Memory B cell (primary cell): ENCODE data around the gene ROBO2.

ENCODE experiments used
- ATAC-seq: fragments of 150-1000 bp; cut with Tn5 transposase; 2 replicates; pipeline ENCODE4 v1.10.0; 2021; ENCODE audit warnings: low read depth, mild to moderate bottlenecking, moderate library complexity
- DNase-seq, 2 donors: peaks; one replicate each; pipeline ENCODE4 v3.0.0; 2022; ENCODE audit warnings: low spot score in 2 of 2
- H3K27ac Mint-ChIP-seq: one replicate; pipeline ENCODE4 v1.8.0; 2022; ENCODE audit warnings: mild to moderate bottlenecking, moderate library complexity, mixed read lengths
- H3K27me3 Mint-ChIP-seq: one replicate; pipeline ENCODE4 v1.8.0; 2022; ENCODE audit warnings: mixed read lengths
- H3K36me3 Mint-ChIP-seq: one replicate; pipeline ENCODE4 v1.8.0; 2022; ENCODE audit warnings: mild to moderate bottlenecking, mixed read lengths
- H3K4me1 Mint-ChIP-seq: one replicate; pipeline ENCODE4 v1.8.0; 2022; ENCODE audit warnings: mixed read lengths
- H3K4me3 Mint-ChIP-seq: one replicate; pipeline ENCODE4 v1.8.0; 2022; ENCODE audit warnings: mild to moderate bottlenecking, moderate library complexity, mixed read lengths
- H3K9me3 Mint-ChIP-seq: one replicate; pipeline ENCODE4 v1.8.0; 2022; ENCODE audit warnings: mixed read lengths

Gene ROBO2

DNA sequence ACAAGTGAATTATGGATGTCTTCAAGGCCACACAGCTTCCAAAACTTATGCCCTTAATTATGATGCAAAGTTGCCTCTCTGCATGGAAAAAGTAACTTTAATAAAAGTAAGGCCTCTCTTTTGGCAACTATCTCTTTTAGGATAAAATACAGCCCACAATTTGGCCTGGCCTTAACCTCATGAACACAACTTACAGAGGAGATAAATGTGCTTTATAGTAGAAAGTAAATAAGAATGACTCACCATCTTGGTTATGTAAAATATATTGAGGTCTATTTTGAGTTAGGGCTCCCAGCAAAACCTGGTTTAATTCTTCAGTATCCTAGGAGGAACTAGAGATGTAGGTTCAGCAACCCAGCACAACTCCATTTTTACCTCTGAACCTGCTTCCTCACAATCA is 164.0 kb downstream of the ROBO2 start:
- no peak overlapping the region for H3K4me3 Mint-ChIP-seq
- no peaks in the 10 kb centered on the region for H3K9me3 Mint-ChIP-seq
- ATAC-seq (no peak), DNase-seq (no peak)
- no peaks in the 10 kb centered on the region for H3K27me3 Mint-ChIP-seq
- H3K27ac Mint-ChIP-seq: no peak overlapping the region
- H3K4me1 Mint-ChIP-seq: no peaks in the 10 kb centered on the region
- no peaks in the 10 kb centered on the region for H3K36me3 Mint-ChIP-seq

DNA sequence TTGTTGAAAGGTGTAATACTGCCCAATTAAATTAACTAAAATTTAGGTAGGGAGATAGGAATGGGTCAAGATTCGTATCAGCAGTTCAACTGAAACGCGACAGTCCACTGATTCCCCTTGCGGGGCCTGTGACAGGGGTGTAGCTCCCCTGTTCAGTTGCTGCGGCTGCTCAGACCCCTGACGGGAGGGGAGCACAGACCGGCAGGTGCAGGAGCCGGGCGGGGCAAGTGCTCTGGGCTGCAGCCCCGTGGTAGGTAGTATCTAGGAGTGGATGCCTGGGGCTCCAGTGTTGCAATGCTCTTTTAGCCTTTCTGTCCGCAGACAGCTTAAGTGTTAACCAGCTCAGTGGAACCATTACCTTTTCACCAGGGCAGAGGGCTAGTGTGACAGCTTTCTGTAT is 164.9 kb downstream of the ROBO2 start:
- DNase-seq: no peak
- Mint-ChIP-seq H3K27ac (no peak overlapping the region), H3K27me3 (no peaks in the 10 kb centered on the region), H3K4me1 (no peaks in the 10 kb centered on the region), H3K4me3 (no peak overlapping the region), H3K9me3 (no peaks in the 10 kb centered on the region), H3K36me3 (no peaks in the 10 kb centered on the region)
- no peak for ATAC-seq

DNA sequence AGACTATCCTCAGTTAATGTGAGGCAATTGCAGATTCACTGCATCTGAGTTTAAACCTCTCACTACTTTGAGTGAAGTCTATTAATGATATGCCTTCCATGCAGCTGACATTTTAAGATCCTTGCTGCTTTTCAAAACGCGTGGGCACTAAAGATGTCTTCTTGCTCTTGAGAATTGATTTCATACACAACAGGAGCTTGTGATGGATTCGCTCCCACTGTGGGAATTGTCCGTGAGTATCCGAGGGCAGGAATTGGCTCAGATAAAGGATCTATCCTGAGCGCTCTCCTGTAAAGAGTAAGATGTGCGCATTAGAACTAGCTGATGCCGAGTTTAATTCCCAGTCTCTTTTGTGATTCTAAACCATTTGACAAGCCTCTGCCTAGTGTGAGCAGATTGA is 167.9 kb downstream of the ROBO2 start:
- no peaks in the 10 kb centered on the region for H3K4me1 Mint-ChIP-seq
- H3K9me3 Mint-ChIP-seq: peaks cover 2% of the 10 kb centered on the region
- no peak overlapping the region for H3K4me3 Mint-ChIP-seq
- DNase-seq (no peak), ATAC-seq (no peak)
- H3K27ac Mint-ChIP-seq: no peak overlapping the region
- H3K27me3 Mint-ChIP-seq: no peaks in the 10 kb centered on the region
- H3K36me3 Mint-ChIP-seq: no peaks in the 10 kb centered on the region

DNA sequence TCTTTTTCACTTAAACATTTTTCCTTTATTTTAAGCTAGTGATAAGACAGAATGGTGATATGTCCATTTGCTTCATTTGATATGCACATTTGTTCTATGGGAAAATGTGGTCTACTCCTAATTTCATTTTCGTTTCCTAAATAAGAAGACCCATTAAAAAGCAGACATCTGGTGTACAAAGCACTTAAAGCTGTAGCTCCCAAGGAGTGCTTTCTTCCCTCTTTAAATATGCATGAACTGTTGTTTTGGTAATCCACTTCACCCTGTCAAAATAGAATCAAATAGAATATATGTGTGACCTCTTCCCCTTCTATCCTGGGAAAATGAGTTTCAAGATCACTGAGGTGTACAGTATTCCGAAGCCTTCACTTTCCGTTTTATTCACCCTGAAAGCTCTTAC is 182.8 kb downstream of the ROBO2 start:
- H3K9me3 Mint-ChIP-seq: no peaks in the 10 kb centered on the region
- ATAC-seq (no peak), DNase-seq (no peak)
- no peak overlapping the region for H3K4me3 Mint-ChIP-seq
- no peak overlapping the region for H3K27ac Mint-ChIP-seq
- no peaks in the 10 kb centered on the region for H3K36me3 Mint-ChIP-seq
- H3K4me1 Mint-ChIP-seq: no peaks in the 10 kb centered on the region
- H3K27me3 Mint-ChIP-seq: no peaks in the 10 kb centered on the region

DNA sequence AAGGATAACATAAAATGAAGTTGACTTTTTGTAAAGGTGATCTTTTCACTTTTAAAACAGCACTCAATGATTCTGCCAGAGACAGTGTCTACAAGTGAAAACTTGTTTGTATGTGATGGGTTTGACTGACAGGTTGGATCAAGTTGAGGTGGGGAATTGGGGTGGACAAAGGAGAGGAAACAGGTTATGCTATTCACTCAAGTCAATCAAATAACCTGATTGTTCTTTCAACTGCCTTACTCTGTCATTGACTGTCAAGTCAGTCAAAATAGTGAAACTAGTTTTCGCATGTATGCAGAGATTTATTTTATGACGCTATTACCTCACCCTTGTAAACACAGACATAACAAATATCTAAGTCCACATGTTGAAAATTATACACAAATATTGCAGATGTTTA is 187.7 kb downstream of the ROBO2 start:
- H3K4me3 Mint-ChIP-seq: no peak overlapping the region
- H3K27ac Mint-ChIP-seq: no peak overlapping the region
- H3K4me1 Mint-ChIP-seq: no peaks in the 10 kb centered on the region
- no peak for ATAC-seq
- H3K36me3 Mint-ChIP-seq: no peaks in the 10 kb centered on the region
- no peak for DNase-seq
- H3K27me3 Mint-ChIP-seq: no peaks in the 10 kb centered on the region
- peaks cover 3% of the 10 kb centered on the region for H3K9me3 Mint-ChIP-seq

DNA sequence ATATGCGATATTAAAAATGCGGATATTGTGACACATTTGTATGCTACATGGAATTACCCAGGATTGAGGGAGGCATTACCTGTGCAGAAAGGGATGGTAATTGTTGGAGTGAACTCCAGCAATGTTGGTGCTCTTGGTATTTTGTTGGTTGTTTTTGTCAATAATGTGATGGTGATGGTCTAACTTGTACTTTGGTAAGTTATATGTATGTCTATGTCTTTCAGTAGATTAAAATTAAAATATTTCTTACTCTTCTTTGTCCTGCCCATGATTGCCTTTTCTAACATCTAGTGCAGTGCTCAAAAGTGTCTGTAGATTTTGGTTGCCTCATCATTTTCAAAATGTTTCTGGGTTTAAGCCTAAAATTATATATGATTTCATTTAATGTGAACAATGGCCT is 192.7 kb downstream of the ROBO2 start:
- Mint-ChIP-seq H3K4me3 (no peak overlapping the region), H3K4me1 (no peaks in the 10 kb centered on the region), H3K27ac (no peak overlapping the region), H3K9me3 (peaks cover 5% of the 10 kb centered on the region), H3K36me3 (no peaks in the 10 kb centered on the region), H3K27me3 (no peaks in the 10 kb centered on the region)
- DNase-seq (no peak), ATAC-seq (no peak)

DNA sequence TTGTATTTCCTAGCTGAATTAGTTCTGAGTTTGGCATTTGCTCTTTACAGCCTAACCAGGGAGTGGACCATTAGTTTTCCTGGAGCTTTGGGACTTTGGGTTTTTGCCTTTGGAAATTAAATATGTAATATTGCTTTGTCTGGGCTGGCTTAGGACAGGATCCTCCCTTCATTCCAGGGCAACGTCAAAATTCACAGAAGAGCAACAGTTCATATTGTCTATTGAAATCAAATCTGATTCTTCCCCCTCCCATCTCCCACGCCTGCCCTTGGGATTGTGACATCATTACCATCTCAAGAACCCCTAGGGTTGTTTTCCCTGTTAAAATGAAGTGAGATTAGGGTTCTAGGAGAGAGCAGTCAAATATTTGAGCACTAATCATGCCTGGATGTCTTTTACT is 194.1 kb downstream of the ROBO2 start:
- DNase-seq (no peak), ATAC-seq (no peak)
- Mint-ChIP-seq H3K27me3 (no peaks in the 10 kb centered on the region), H3K36me3 (no peaks in the 10 kb centered on the region), H3K4me1 (no peaks in the 10 kb centered on the region), H3K4me3 (no peak overlapping the region), H3K27ac (no peak overlapping the region), H3K9me3 (peaks cover 7% of the 10 kb centered on the region)

DNA sequence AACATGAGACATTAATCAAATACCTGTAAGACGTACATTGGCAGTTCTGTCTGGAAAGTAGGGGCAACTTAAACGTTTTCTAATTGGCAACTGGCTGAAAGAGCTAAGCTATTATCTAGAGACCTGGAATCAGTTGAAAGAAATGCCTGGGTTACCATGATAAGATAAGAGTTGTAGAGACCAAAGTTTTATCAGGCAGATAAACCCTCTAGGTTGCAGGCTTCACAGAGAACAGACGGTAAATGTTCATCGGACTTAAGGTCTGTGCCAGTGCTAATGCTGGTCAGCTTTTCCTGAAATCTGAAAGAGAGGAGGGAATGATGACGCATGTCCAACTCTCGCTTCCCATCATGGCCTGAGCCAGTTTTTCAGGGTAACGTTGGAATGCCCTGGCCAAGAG is 196.2 kb downstream of the ROBO2 start:
- no peaks in the 10 kb centered on the region for H3K4me1 Mint-ChIP-seq
- DNase-seq: no peak
- ATAC-seq: no peak
- no peak overlapping the region for H3K4me3 Mint-ChIP-seq
- H3K27me3 Mint-ChIP-seq: no peaks in the 10 kb centered on the region
- no peaks in the 10 kb centered on the region for H3K36me3 Mint-ChIP-seq
- no peak overlapping the region for H3K27ac Mint-ChIP-seq
- H3K9me3 Mint-ChIP-seq: peaks cover 7% of the 10 kb centered on the region

DNA sequence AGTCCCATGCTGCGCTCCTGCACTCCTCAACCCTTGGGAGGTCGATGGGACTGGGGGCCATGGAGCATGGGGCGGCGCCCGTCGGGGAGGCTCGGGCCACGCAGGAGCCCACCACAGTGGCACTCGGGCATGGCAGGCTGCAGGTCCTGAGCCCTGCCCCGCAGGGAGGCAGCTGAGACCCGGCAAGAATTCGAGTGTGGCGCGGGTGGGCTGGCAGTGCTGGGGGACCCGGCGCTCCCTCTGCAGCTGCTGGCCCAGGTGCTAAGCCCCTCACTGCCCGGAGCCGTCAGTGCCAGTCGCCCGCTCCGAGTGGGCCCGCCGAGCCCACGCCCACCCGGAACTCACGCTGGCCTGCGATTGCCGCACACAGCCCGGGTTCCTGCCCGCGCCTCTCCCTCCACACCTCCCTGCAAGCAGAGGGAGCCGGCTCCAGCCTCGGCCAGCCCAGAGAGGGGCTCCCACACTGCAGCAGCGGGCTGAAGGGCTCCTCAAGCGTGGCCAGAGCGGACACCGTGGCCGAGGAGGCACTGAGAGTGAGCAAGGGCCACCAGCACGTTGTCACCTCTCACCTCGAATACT is 200.3 kb downstream of the ROBO2 start:
- ATAC-seq: no peak
- H3K27ac Mint-ChIP-seq: no peak overlapping the region

DNA sequence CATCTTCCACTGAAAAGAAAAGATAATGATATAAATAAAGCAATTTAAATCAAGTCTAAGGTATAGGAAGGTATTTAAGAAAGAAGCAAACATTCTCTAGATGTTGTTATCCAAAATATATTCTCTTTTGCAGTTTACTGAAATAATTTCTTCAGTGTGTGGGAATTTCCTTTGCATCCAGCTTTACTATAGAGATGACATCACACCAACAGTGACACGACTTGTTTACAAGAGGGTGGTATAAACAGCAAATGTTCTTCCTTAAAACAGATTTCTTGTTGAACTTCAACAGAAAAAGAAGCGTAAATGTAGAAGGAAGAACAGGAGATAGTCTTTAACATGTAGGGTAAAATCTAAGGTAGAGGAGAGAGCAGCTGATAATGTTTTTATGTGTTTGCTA is 202.5 kb downstream of the ROBO2 start:
- no peaks in the 10 kb centered on the region for H3K4me1 Mint-ChIP-seq
- H3K36me3 Mint-ChIP-seq: no peaks in the 10 kb centered on the region
- H3K27me3 Mint-ChIP-seq: no peaks in the 10 kb centered on the region
- DNase-seq (no peak), ATAC-seq (no peak)
- H3K4me3 Mint-ChIP-seq: no peak overlapping the region
- no peak overlapping the region for H3K27ac Mint-ChIP-seq
- peaks cover 6% of the 10 kb centered on the region for H3K9me3 Mint-ChIP-seq

More for the DNA sequence above, 200.3 kb downstream of the ROBO2 start:
- H3K27me3 Mint-ChIP-seq: no peaks in the 10 kb centered on the region
- no peak for DNase-seq
- peaks cover 6% of the 10 kb centered on the region for H3K9me3 Mint-ChIP-seq
- H3K36me3 Mint-ChIP-seq: no peaks in the 10 kb centered on the region
- no peak overlapping the region for H3K4me3 Mint-ChIP-seq
- H3K4me1 Mint-ChIP-seq: no peaks in the 10 kb centered on the region

DNA sequence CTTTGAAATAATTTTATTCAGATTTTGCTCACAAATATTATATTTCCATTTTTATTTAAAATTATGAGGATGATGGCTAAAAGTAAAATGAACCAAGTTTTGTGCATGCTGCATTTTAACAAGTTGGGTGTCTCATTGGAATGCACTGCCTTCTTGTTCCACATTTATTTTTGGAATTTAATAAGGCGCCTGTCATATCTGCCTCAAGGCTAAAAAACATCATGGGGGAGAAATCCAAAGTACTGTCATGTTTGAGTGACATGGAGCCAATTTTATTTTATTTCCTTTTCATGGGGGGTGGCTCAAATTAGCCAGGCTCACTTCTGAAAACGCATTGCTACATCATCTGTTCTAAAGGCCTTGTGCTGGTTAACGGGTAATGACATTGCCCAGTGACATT is 205.1 kb downstream of the ROBO2 start:
- Mint-ChIP-seq H3K9me3 (peaks cover 4% of the 10 kb centered on the region), H3K4me1 (no peaks in the 10 kb centered on the region)
- no peak for ATAC-seq

DNA sequence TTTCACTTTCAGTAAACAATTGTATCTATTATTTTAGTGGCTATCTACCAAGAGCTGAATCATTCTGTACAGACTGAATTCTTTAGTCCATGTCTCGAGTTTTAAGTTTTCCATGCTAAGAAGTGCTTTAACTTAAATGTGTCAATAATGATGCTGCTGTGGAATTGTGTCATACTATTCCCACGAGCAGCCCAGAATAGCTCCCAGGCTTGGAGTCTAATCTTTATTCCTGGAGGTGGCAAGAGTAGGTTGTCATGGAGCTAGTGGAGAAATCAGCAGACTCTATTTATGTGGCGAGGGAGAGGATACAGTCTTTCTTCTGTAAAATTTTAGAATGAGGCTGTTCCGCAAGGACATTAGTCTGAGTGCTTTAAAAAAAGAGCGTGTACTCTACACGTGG is 207.2 kb downstream of the ROBO2 start:
- H3K9me3 Mint-ChIP-seq: peaks cover 5% of the 10 kb centered on the region
- ATAC-seq (no peak), DNase-seq (no peak)
- no peak overlapping the region for H3K27ac Mint-ChIP-seq
- no peak overlapping the region for H3K4me3 Mint-ChIP-seq
- no peaks in the 10 kb centered on the region for H3K27me3 Mint-ChIP-seq
- no peaks in the 10 kb centered on the region for H3K4me1 Mint-ChIP-seq
- no peaks in the 10 kb centered on the region for H3K36me3 Mint-ChIP-seq

More for the DNA sequence above, 205.1 kb downstream of the ROBO2 start:
- Mint-ChIP-seq H3K36me3 (no peaks in the 10 kb centered on the region), H3K27ac (no peak overlapping the region), H3K4me3 (no peak overlapping the region), H3K27me3 (no peaks in the 10 kb centered on the region)
- DNase-seq: no peak

DNA sequence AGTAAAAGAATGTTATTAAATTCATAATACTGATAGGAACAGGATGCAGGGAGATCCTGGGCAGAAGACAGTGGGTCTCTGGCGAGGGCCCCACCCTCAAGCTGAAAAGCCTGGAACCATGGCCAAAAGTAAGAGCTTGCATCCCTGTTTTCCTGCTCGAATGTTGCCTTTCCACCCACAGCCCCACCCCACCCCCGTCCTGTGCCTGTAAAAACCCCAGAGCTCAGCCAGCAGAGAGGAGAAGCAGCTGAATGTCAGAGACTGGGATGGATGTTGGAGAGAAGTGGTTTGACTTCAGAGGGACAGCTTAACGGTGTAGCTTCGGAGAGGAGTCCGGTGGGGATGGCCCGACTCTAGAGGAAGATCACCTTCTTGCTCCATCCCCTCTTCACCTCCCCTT is 207.9 kb downstream of the ROBO2 start:
- Mint-ChIP-seq H3K27ac (no peak overlapping the region), H3K36me3 (no peaks in the 10 kb centered on the region), H3K4me1 (no peaks in the 10 kb centered on the region), H3K27me3 (no peaks in the 10 kb centered on the region), H3K9me3 (peaks cover 4% of the 10 kb centered on the region), H3K4me3 (no peak overlapping the region)
- DNase-seq: no peak
- no peak for ATAC-seq

DNA sequence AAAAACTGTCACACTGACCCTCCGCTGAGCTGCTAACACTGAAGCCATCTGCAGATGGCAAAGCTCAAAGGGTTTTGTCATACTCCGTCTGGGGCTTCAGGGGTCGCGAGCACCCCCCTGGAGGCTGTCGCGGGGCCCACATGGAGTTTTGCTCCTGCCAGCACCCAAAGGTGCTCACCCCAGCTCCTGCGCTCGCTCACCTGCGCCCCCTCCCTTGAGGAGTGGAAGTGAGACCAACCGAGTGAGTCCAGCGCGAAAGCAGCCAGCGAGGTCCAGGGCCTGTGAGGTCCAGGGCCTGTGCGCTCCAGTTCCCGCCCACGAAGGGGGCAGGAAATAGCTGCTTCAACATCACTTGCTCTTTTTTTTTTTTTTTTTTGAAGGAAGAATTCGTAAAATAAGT is 208.5 kb downstream of the ROBO2 start:
- H3K27me3 Mint-ChIP-seq: no peaks in the 10 kb centered on the region
- no peak overlapping the region for H3K4me3 Mint-ChIP-seq
- H3K36me3 Mint-ChIP-seq: no peaks in the 10 kb centered on the region
- no peak overlapping the region for H3K27ac Mint-ChIP-seq
- ATAC-seq (no peak), DNase-seq (no peak)
- no peaks in the 10 kb centered on the region for H3K4me1 Mint-ChIP-seq
- peaks cover 4% of the 10 kb centered on the region for H3K9me3 Mint-ChIP-seq

DNA sequence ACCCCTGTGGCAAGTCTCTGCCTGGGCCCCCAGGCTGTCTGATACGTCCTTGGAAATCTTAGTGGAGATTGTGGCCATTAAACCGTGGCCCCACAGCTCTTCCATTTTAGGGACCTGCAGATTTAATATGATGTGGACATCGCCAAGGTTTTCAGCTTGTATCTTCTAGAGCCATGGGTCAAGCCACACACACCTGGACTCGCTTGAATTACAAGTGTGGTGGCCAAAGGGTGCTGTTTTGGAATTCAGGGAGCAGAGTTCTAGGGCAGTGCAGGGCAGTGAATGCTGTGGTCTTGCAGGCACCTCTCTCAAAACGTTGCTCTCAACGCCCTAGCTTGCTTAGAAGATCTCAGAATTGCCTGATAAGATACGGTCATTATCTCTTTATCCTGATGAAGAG is 211.2 kb downstream of the ROBO2 start:
- H3K27ac Mint-ChIP-seq: no peak overlapping the region

More for the DNA sequence above, 211.2 kb downstream of the ROBO2 start:
- ATAC-seq: no peak
- no peak for DNase-seq
- no peaks in the 10 kb centered on the region for H3K4me1 Mint-ChIP-seq
- H3K36me3 Mint-ChIP-seq: no peaks in the 10 kb centered on the region
- no peak overlapping the region for H3K4me3 Mint-ChIP-seq
- H3K27me3 Mint-ChIP-seq: no peaks in the 10 kb centered on the region
- peaks cover 1% of the 10 kb centered on the region for H3K9me3 Mint-ChIP-seq
